GM12892 (cell line): Measurements from ENCODE around the gene CORIN.

Source experiments
- POLR2A ChIP-seq: IDR thresholded peaks from 2 replicates; pipeline ENCODE4 v1.6.1; 2011; ENCODE audit warnings: low read depth, low read length, control low read depth
- POLR2AphosphoS5 ChIP-seq: IDR thresholded peaks from 2 replicates; pipeline ENCODE4 v1.6.1; 2011; ENCODE audit warnings: low read depth, low read length, control low read depth
- TAF1 ChIP-seq: IDR thresholded peaks from 2 replicates; pipeline ENCODE4 v1.6.1; 2011; ENCODE audit warnings: low read depth, mild to moderate bottlenecking, control low read depth, low read length, borderline replicate concordance

- TF ChIP-seq POLR2A (no peak), TAF1 (no peak), POLR2AphosphoS5 (no peak)
Measured at GRCh38 chr4:47829438-47829837, 8.4 kb downstream of the CORIN start.
